Stimulated activated CD8-positive, alpha-beta memory T cell treated with anti-CD3 and anti-CD28 coated beads, Interleukin-7, amount 100 ng/mL, for 4 hours (primary cell): ENCODE data around the gene MYOT.
A peak's percentile ranks its signal among the peaks of the same experiment; 100 is the strongest.
"Not testable (repeated sequence)": the region's sequence is repeated elsewhere in the genome, so short reads cannot be mapped to it uniquely, and the experiment has no call there.

ENCODE experiments used
- DNase-seq, 2 donors: peaks; one replicate each; pipeline ENCODE4 v3.0.0-alpha.2; 2020; ENCODE audit warnings: low read depth in 2 of 2

Gene MYOT

DNA sequence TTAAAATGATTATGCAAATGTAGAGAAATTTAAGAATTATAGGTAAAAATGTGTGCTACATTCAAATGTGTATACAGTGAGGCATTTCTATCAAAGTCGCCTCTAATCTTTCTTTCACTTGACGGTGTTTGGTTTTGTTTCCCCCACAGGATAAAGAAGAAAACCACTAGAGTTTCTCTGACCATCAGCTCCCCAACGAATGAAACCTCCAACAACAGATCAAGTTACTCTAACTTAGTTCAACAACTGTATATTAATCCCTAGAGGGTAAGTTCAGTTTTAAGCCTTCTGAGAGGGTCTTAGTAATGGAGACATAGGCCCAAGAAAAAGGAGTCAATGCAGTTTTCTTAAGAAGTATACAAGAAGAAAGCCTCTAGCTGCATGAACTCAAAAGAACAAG, 11.5 kb upstream of the MYOT start:
- no peak for DNase-seq

GRCh38 chr5:137856916-137857862, 10.5 kb upstream of the MYOT start:
- no peak for DNase-seq

GRCh38 chr5:137858223-137858916, 9.3 kb upstream of the MYOT start:
- DNase-seq = no peak

DNA sequence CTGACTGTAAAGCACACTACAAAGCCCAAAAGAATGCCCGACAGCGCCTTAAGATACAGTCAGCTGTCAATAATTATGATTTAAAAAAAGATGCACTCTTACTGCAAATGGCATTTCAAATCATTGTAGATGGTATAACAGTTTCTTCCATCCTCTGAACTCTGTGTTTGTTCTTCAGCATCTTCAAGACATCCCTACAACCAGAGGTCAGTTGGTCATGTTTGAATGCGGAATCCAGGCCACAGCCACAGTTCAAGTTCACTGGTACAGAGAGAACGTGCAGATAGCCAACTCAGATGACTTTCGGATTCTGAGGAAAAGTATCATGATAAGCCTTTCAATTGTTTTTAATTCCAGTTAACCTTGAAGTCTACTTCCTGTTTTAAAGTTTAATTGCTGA, 8.7 kb upstream of the MYOT start:
- DNase-seq = no peak

- no peak for DNase-seq
Observed at GRCh38 chr5:137862251-137862650, 5.4 kb upstream of the MYOT start.

GRCh38 chr5:137863653-137864052, 4.0 kb upstream of the MYOT start:
- not testable (repeated sequence) for DNase-seq

- no peak for DNase-seq
Observed at GRCh38 chr5:137866541-137867388, 895 bp upstream of the MYOT start.

GRCh38 chr5:137870647-137871339, 3.1 kb downstream of the MYOT start:
- no peak for DNase-seq

GRCh38 chr5:137871571-137871970, 3.9 kb downstream of the MYOT start:
- DNase-seq = no peak

GRCh38 chr5:137872466-137872865, 4.8 kb downstream of the MYOT start:
- DNase-seq = no peak

- DNase-seq = no peak
Observed at GRCh38 chr5:137876101-137876500, 8.4 kb downstream of the MYOT start.

DNA sequence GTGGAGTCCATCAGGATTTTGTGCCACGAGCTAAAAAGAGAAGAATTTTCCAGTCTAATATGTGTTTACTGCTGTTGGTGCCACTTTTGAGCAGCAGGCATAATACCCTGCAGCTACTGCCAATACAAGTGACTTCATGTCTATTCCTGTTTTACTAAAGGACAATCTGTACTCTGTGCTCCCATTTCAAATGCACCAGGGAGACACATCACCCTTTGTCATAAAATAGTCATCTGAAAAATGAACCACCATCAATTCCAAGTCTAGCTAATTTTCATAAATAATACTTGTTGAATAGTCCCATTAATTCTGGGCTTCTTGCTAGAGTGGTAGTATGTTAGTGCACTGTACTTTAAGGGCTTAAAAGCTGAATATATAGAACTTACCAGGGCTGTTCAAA, 12.7 kb downstream of the MYOT start:
- no peak for DNase-seq

DNA sequence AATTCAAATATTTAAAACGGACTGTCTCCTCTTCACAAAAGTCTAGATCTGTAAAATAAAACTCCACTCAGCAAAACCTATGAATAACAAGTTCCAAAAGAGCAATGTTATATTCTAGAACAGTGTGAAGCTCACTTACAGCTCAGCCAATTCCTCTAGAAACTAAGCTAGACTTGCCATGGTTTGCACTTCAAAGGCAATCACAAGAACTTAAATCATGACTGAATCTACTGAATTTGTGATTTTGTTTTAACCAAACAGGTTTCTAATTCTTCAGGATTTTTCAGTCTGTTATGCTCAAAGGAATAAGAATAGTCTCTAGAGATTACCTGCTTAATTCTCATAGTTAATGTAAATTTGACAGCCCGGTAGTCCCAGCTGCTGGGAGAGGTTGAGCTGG, 20.2 kb downstream of the MYOT start:
- no peak for DNase-seq

GRCh38 chr5:137888466-137888862, 20.8 kb downstream of the MYOT start:
- DNase-seq = no peak

- peak; percentile 57 to 77 for DNase-seq
Observed at GRCh38 chr5:137888863-137889759, 21.5 kb downstream of the MYOT start, which contains the start of gene PKD2L2. TSS of gene PKD2L2 (plus strand) at chr5:137889457. CDS start at chr5:137889492, 35 bp downstream.

DNA sequence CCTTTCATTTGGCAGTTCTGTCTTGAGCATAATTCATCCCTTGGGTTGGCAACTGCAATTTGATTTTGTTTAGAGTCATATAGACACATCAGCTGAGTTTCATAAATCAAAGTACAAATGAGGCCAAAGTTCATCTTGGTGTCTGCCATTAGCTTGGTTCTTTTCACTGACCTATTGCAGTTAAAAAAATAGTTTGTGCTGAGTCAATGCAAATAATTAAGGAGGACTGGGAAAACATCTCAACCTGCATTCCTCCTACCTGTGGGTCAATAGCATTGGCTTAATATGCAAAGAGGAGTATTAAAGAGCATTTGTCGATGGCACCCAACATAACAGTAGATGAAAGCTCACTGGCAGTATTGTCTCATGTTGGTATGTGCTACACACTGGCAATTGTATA, 23.2 kb downstream of the MYOT start:
- DNase-seq = no peak

DNA sequence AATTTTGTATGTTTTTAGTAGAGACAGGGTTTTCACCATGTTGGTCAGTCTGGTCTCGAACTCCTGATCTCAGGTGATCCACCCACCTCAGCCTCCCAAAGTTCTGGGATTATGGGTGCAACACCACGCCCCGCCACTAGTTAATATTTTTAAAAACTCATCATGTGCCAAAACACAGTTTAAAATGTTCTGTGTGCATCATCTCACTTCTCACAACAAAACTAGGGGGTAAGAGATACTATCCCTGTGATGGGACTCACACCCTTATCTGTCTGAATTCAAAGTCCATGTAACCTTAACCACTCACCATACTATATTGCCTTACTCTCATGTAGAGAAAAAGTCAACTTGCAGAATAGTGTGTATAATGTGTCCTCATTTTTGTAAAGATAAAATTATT, 24.2 kb downstream of the MYOT start:
- no peak for DNase-seq

DNA sequence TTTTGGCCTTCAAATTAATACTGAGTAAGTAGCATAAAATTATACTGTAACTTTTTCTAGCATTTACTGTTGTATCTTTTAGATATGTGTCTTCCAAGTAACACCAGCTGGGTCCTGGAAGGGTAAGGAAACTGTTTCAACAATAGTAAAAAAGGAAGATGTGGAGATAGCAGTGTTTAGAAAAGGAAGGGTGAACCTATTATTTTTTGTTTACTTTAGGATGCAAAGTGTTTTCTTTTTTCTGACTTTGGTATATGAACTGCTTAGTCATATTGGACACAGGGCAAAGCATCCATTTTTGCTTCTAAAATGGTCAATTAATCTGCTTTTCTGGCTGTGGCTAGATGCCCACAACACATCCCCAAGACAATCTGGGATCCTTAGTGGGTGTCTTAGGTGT, 26.9 kb downstream of the MYOT start:
- no peak for DNase-seq

GRCh38 chr5:137896560-137896959, 28.9 kb downstream of the MYOT start:
- no peak for DNase-seq

DNA sequence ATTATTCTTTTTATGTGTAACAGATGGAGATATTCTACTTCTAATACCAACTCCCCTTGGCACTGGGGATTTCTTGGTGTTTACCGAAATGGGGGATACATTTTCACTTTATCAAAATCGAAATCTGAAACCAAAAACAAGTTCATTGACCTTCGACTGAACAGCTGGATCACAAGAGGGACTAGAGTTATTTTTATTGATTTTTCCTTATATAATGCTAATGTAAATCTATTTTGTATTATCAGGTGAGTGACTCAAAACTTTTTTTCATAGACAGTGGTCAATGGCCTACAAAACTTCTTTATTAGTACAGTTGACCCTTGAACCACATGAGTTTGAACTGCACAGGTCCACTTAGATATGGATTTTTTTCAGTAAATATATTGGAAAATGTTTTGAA, 31.8 kb downstream of the MYOT start:
- no peak for DNase-seq
